Heart left ventricle (tissue), 13 donors: ENCODE measurements around the gene FAM117B.

Source experiments
- CTCF ChIP-seq, 12 donors: fragments of 200-600 bp; sonication (generic) in 4 of 12; IDR thresholded peaks; one replicate each; pipeline versions ENCODE4 v1.5.0 to v1.8.0; 2018 to 2022; ENCODE audit warnings: antibody characterized with exemption in 12 of 12, mild to moderate bottlenecking in 5 of 12
- POLR2A ChIP-seq, 2 donors: fragments of 450-650 bp; IDR thresholded peaks; one replicate each; pipeline ENCODE4 v1.6.1; 2017; ENCODE audit warnings: antibody characterized with exemption in 2 of 2, mild to moderate bottlenecking in 2 of 2, moderate library complexity in 2 of 2
- donor health status: ischemic (EF 13 %, LVEDD 7.1; RV severe dilation, severe dysfunction).
- donor health status: DM: no; HTN: yes; CAD: no.
- donor health status: DM: no; HTN: no; CAD: no.
- donor health status: ischemic (EF 25% LVEDD 6.9; RV normal size, moderate dysfunction).
- donor health status: ischemic (EF 25% LVEDD 5.7; RV mildly dilated, moderate dysfunction).
- donor health status: ischemic (EF 35%, LVEDD 5.7; RV mildly dilated, moderate dysfunction).
- donor health status: nonischemic (EF 11% LVEDD 7.7; RV severe dilation, severe dysfunction).
- donor health status: DM: yes; HTN: yes; CAD: no.
- donor health status: PGD.
- donor health status: ischemic (EF 29% LVEDD 5.4; RV normal size, mild dysfunction).
- donor health status: nonischemic (EF 23%, LVEDD 6.1; RV moderate dilation, normal function).

GRCh38 chr2:202681688-202682205 is 47.0 kb downstream of the FAM117B start:
- no peak for TF ChIP-seq CTCF (IDR thresholded peaks at IDR 0.05)
- no peak for TF ChIP-seq POLR2A (IDR thresholded peaks at IDR 0.05)
